AG10803 (cell line): ENCODE data around the gene UTF1.

ENCODE experiments used
- DNase-seq: peaks from one replicate; pipeline ENCODE4 v3.0.0; 2010; ENCODE audit warnings: low read depth
- H3K4me3 ChIP-seq: 2 replicates; pipeline ENCODE4 v1.5.1; 2011; ENCODE audit warnings: mild to moderate bottlenecking, low read length, control low read depth
- TF ChIP-seq, protein P1 (sequence below): conservative IDR thresholded peaks from 2 replicates; pipeline ENCODE4 v1.5.1; 2011; ENCODE audit warnings: mild to moderate bottlenecking, low read length, control low read depth, inconsistent platforms

The UTF1 gene

DNA sequence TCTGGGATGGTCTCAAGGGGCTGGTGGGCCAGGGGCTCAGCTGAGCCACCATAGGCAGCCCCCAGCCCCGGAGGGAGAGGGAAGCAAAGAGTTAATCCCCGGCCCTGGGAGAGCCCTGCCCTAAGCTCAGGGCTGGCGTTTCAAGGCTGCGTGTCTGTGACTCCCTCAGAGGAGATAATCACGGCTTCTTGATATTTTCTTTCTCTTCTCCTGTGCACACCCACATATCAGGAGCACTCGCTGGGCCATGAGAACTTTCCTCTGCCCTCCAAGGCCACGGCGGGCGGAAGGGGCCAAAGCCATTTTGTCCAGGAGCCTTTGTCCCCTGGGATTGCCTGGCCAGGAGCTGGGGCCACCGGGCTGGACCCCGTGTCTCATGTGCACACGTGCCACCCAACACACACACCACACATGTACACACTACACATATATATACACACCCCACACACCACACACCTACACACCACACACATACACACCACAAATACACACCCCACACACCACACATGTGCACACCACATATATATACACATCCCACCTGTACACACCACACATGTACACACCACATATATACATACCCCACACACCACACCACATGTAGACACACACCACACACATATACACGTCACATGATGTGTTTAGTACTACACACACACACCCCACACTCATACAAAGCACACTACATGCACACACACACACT lies 24.6 kb downstream of the UTF1 start:
- TF ChIP-seq, protein P1, sequence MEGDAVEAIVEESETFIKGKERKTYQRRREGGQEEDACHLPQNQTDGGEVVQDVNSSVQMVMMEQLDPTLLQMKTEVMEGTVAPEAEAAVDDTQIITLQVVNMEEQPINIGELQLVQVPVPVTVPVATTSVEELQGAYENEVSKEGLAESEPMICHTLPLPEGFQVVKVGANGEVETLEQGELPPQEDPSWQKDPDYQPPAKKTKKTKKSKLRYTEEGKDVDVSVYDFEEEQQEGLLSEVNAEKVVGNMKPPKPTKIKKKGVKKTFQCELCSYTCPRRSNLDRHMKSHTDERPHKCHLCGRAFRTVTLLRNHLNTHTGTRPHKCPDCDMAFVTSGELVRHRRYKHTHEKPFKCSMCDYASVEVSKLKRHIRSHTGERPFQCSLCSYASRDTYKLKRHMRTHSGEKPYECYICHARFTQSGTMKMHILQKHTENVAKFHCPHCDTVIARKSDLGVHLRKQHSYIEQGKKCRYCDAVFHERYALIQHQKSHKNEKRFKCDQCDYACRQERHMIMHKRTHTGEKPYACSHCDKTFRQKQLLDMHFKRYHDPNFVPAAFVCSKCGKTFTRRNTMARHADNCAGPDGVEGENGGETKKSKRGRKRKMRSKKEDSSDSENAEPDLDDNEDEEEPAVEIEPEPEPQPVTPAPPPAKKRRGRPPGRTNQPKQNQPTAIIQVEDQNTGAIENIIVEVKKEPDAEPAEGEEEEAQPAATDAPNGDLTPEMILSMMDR = no peak

DNA sequence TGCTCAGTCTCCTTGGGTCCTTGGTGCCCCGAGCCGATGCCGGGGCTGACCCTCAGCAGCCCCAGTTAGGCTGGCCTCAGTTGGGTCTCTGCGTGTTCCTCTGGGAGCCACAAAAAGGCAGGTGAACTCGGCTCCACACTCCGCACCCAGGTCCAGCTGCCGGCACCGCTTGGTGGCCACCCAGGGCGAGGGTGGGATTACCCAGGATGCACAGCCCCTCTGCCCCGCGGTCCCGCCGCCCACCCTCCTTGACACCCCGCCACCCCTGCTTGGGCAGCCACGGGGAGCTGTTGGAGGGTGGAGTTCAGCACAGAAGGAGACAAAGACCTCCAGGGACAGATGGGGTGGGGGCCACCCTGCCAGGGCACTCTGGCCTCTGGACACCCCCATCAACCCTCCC lies 25.3 kb downstream of the UTF1 start:
- DNase-seq = no peak
- TF ChIP-seq, protein P1 = no peak
- no peak overlapping the region for H3K4me3 ChIP-seq

More for the DNA sequence above, 24.6 kb downstream of the UTF1 start:
- no peak overlapping the region for H3K4me3 ChIP-seq
- no peak for DNase-seq

DNA sequence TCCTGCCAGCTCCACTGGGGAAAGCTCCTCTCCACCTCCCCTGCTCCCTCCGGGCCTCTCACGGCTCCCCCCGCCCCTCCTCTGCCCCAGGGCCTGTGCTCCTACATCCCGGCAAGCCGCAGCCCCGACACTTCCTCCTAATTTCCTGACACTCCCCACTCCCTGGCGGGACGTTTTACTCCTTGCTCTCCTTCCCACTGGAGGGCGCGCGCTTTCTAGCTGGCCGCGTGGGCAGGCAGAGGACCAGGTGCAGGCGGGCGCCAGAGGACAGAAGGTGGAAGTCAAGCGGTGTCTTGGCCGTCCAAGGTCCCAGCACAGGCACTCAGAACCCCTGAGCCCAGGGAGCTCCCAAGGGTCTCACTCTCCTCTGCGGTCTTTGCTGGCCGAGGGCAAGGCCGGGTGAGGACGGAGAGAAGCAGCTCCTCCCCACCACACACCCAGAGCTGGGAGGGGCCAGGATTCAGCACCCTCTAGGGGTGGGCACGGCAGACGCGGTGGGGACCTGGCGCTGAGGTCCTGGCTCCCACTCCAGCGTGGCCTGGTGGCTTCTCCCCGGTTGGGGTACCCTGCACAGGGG lies 27.6 kb downstream of the UTF1 start:
- peak; percentile 19 for DNase-seq
- TF ChIP-seq, protein P1 = peak; percentile 39
- H3K4me3 ChIP-seq = no peak overlapping the region

- no peak overlapping the region for H3K4me3 ChIP-seq
- TF ChIP-seq, protein P1 = no peak
- no peak for DNase-seq
Measured at GRCh38 chr10:133258066-133258817, 28.2 kb downstream of the UTF1 start.

- TF ChIP-seq, protein P1 = no peak
- no peak overlapping the region for H3K4me3 ChIP-seq
- DNase-seq = peak; percentile 99
Measured at GRCh38 chr10:133258818-133259601, 29.0 kb downstream of the UTF1 start.

DNA sequence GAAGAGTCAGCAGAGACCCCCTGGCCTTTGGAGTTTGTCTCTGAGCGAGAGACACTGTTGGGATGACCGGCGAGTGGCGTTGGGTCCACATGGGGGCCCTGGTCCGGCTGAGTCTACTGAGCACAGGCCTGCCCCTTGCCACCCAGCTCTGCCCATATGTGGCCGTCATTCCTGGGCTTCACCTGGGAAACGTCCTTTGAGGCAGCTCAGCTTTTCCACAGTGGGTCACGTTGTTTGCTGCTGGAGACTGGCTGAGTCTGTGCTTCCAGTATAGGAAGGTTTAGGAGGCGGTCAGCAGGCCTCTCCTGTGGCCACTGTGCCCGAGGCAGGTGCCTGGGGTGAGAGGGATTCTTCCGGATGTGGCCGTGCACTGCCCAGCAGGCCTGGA lies 29.6 kb downstream of the UTF1 start:
- H3K4me3 ChIP-seq = no peak overlapping the region
- no peak for DNase-seq
- TF ChIP-seq, protein P1 = no peak
